Measurements from ENCODE around the gene AGMO. TPM values are rescaled to one million over a fixed set of nuclear protein-coding genes. Genes with fewer than 3 reads are reported as not detected.

Gene AGMO
- total RNA-seq, 2 donors from 2014 or later = 1.9 TPM; not detected in 1

DNA sequence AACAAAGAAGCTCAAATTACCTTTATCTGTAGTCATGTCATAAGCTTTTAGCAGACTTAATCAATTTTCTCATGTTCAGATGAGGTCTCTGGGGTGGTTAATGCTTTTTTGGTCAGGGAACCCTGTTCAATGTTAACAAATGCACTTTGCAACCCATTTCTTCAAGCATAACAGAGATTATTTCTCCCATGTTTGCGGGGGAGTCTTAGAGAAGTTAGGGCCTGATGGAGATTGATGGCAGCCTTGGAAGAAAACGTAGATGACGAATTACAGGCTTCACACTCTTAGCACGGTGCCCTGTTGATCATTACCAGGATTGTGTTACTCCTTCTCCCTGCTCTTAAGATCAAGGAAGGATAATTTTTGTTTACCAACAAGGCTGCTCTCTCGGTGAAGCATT, 76.4 kb downstream of the AGMO start:
- Mint-ChIP-seq H3K9me3 (no peaks in the 10 kb centered on the region), H3K4me3 (no peak overlapping the region), H3K27me3 (ENCODE audit: insufficient read depth) (no peaks in the 10 kb centered on the region), H3K36me3 (ENCODE audit: low read depth) (no peaks in the 10 kb centered on the region), H3K27ac (no peak overlapping the region), H3K4me1 (peaks cover 4% of the 10 kb centered on the region)
- Histone ChIP-seq H3K9me3 (ENCODE audit: control insufficient read depth, low read length) (no peaks in the 10 kb centered on the region), H3K27me3 (ENCODE audit: control insufficient read depth, insufficient read depth, low read length, poor library complexity, severe bottlenecking) (no peaks in the 10 kb centered on the region), H3K36me3 (ENCODE audit: control insufficient read depth, insufficient read depth, low read length) (no peaks in the 10 kb centered on the region), H3K4me3 (ENCODE audit: low read length) (no peak overlapping the region), H3K4me1 (ENCODE audit: control insufficient read depth, insufficient read depth, low read length) (no peaks in the 10 kb centered on the region), H3K9ac (ENCODE audit: extremely low read depth, low read length, poor library complexity, severe bottlenecking) (no peak overlapping the region), H3K27ac (ENCODE audit: low read depth, low read length) (no peak overlapping the region)
- no peak for DNase-seq
- 89 to 100% methylated on average over 3 to 5 of the region's 5 CpGs for WGBS, 2 experiments (ENCODE audit: insufficient coverage in 1 of 2, insufficient read length in 1 of 2)
- TF ChIP-seq, protein P1, sequence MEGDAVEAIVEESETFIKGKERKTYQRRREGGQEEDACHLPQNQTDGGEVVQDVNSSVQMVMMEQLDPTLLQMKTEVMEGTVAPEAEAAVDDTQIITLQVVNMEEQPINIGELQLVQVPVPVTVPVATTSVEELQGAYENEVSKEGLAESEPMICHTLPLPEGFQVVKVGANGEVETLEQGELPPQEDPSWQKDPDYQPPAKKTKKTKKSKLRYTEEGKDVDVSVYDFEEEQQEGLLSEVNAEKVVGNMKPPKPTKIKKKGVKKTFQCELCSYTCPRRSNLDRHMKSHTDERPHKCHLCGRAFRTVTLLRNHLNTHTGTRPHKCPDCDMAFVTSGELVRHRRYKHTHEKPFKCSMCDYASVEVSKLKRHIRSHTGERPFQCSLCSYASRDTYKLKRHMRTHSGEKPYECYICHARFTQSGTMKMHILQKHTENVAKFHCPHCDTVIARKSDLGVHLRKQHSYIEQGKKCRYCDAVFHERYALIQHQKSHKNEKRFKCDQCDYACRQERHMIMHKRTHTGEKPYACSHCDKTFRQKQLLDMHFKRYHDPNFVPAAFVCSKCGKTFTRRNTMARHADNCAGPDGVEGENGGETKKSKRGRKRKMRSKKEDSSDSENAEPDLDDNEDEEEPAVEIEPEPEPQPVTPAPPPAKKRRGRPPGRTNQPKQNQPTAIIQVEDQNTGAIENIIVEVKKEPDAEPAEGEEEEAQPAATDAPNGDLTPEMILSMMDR (conservative IDR thresholded peaks at IDR 0.05) = no peak

DNA sequence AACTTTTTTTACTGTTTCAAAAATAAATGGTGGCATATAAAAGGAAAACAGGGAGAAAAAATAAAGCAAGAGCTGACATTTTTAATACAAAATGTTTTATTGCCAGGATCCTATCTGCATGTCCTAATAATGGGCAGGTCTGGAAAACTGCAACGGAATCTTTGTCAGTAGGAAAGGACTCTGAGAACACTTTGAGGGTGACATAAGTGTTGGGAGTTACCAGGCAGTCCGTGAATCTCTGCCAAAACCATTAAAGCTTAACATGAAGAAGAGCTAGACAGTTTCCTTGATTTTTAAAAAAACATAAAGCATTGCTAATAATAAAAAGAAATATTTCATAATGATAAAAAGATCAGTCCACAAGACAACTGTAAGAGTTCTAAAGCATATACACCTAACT, 80.7 kb downstream of the AGMO start:
- Mint-ChIP-seq H3K4me1 (peaks cover 4% of the 10 kb centered on the region), H3K9me3 (no peaks in the 10 kb centered on the region), H3K4me3 (no peak overlapping the region), H3K36me3 (ENCODE audit: low read depth) (no peaks in the 10 kb centered on the region), H3K27me3 (ENCODE audit: insufficient read depth) (no peaks in the 10 kb centered on the region), H3K27ac (no peak overlapping the region)
- no peaks in the 10 kb centered on the region for H3K27me3 ChIP-seq (ENCODE audit: control insufficient read depth, insufficient read depth, low read length, poor library complexity, severe bottlenecking)
- DNase-seq = no peak
- no peaks in the 10 kb centered on the region for H3K9me3 ChIP-seq (ENCODE audit: control insufficient read depth, low read length)
- no peak overlapping the region for H3K9ac ChIP-seq (ENCODE audit: extremely low read depth, low read length, poor library complexity, severe bottlenecking)
- no peak overlapping the region for H3K27ac ChIP-seq (ENCODE audit: low read depth, low read length)
- no peaks in the 10 kb centered on the region for H3K36me3 ChIP-seq (ENCODE audit: control insufficient read depth, insufficient read depth, low read length)
- 88 to 100% methylated on average over 1 to 2 of the region's 2 CpGs for WGBS, 2 experiments (ENCODE audit: insufficient coverage in 1 of 2, insufficient read length in 1 of 2)
- H3K4me3 ChIP-seq (ENCODE audit: low read length) = no peak overlapping the region
- TF ChIP-seq, protein P1 (conservative IDR thresholded peaks at IDR 0.05) = no peak
- no peaks in the 10 kb centered on the region for H3K4me1 ChIP-seq (ENCODE audit: control insufficient read depth, insufficient read depth, low read length)

DNA sequence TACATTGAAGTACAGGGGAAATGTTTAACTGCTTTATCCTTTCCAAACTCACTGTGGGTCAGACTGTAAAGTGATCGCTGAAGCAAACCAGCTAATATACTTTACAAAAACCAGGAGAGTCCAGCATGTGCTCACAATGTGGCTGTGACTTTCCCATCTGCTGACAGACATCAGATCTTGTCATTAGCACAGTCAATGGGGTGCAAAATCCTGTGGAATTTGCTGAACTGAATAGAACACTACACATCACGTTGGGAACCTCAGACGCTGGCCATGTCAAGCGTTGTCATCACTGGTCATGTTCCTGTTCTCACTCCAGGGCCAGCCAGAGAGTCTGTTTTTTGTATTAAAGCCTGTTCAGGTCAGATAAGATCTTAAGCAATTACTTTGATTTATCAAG, 83.4 kb downstream of the AGMO start:
- Histone ChIP-seq H3K9me3 (ENCODE audit: control insufficient read depth, low read length) (no peaks in the 10 kb centered on the region), H3K27me3 (ENCODE audit: control insufficient read depth, insufficient read depth, low read length, poor library complexity, severe bottlenecking) (no peaks in the 10 kb centered on the region), H3K9ac (ENCODE audit: extremely low read depth, low read length, poor library complexity, severe bottlenecking) (no peak overlapping the region), H3K36me3 (ENCODE audit: control insufficient read depth, insufficient read depth, low read length) (no peaks in the 10 kb centered on the region), H3K4me1 (ENCODE audit: control insufficient read depth, insufficient read depth, low read length) (no peaks in the 10 kb centered on the region), H3K4me3 (ENCODE audit: low read length) (no peak overlapping the region), H3K27ac (ENCODE audit: low read depth, low read length) (no peak overlapping the region)
- H3K27me3 Mint-ChIP-seq (ENCODE audit: insufficient read depth) = no peaks in the 10 kb centered on the region
- H3K4me3 Mint-ChIP-seq = no peak overlapping the region
- 85 to 95% methylated on average over 4 of the region's 4 CpGs for WGBS, 2 experiments (ENCODE audit: insufficient coverage in 1 of 2, insufficient read length in 1 of 2)
- no peak for DNase-seq
- H3K36me3 Mint-ChIP-seq (ENCODE audit: low read depth) = no peaks in the 10 kb centered on the region
- TF ChIP-seq, protein P1 (conservative IDR thresholded peaks at IDR 0.05) = no peak
- H3K4me1 Mint-ChIP-seq = no peaks in the 10 kb centered on the region
- H3K9me3 Mint-ChIP-seq = no peaks in the 10 kb centered on the region
- no peak overlapping the region for H3K27ac Mint-ChIP-seq

Measured in endodermal cell (in vitro differentiated cells).